WTC11 (cell line): ENCODE results near the gene CACNA1C.

ENCODE experiments used
- GRHL2 ChIP-seq: fragments of 250-450 bp; sonication (Bioruptor Pico); IDR thresholded peaks from 2 replicates; pipeline ENCODE4 v1.8.0; 2022; ENCODE audit warnings: mild to moderate bottlenecking, moderate library complexity; ENCODE audit not compliant: insufficient replicate concordance, severe bottlenecking
- NFYB ChIP-seq: sonication (generic); formaldehyde crosslinking; conservative IDR thresholded peaks from 2 replicates; pipeline ENCODE4 v1.8.0; 2022; ENCODE audit warnings: low read depth, missing genetic modification reagents
- RELA ChIP-seq: sonication (generic); formaldehyde crosslinking; IDR thresholded peaks from 2 replicates; pipeline ENCODE4 v1.8.1; 2022; ENCODE audit warnings: missing genetic modification reagents, mild to moderate bottlenecking, borderline replicate concordance
- ZNF263 ChIP-seq: sonication (generic); formaldehyde crosslinking; IDR thresholded peaks from 2 replicates; pipeline ENCODE4 v1.8.1; 2022; ENCODE audit warnings: low read depth, mild to moderate bottlenecking, moderate library complexity, missing genetic modification reagents
- TF ChIP-seq, protein P1 (sequence below): fragments of 200-600 bp; IDR thresholded peaks from 2 replicates; pipeline ENCODE4 v1.8.0; 2022; ENCODE audit warnings: antibody characterized with exemption
- TF ChIP-seq, protein P2 (sequence below): sonication (generic); formaldehyde crosslinking; IDR thresholded peaks from 2 replicates; pipeline ENCODE4 v1.8.1; 2022; ENCODE audit warnings: low read depth, missing genetic modification reagents, borderline replicate concordance
- TF ChIP-seq, protein P3 (sequence below): fragments of 250-450 bp; sonication (Bioruptor Pico); IDR thresholded peaks from 2 replicates; pipeline ENCODE4 v1.9.0; 2021; ENCODE audit warnings: mild to moderate bottlenecking

DNA sequence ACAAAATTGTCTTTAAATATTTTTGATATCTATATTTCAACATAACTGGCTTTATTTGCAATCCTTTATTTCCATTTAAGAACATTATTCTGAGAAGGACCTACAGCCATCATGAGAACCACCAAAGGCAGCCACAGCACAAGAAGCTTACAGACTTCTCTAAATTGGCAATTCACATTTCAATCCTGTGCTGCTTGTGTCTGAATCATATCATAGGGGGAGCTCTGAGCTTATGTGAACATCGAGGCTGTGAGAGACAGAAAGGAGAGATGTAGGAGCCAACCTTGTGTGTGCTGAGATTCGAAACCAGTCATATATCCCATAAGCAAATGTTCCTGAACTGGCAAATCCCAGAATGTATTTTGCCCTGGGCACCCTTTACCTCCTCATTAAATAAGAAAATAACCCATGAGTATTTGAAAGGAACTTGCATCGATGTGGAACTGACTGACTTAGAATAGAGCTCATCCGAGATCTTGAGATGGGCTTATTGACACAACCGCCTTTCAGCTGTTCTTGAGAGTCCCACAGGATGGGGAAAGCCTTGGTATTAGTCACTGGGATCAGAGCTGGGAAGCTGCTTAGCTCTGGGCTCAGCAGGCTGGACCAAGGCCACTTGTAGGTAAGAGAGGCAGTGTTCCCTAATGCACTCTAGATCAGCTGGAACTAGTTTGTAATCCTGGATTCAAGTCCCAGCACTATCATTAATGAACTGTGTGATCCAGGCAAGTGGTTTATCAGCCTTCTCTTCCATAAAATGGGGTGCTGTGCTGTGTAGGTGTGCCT is 329.8 kb downstream of the CACNA1C start:
- TF ChIP-seq NFYB (CRISPR knock-in tag), result no peak
- TF ChIP-seq, protein P1, sequence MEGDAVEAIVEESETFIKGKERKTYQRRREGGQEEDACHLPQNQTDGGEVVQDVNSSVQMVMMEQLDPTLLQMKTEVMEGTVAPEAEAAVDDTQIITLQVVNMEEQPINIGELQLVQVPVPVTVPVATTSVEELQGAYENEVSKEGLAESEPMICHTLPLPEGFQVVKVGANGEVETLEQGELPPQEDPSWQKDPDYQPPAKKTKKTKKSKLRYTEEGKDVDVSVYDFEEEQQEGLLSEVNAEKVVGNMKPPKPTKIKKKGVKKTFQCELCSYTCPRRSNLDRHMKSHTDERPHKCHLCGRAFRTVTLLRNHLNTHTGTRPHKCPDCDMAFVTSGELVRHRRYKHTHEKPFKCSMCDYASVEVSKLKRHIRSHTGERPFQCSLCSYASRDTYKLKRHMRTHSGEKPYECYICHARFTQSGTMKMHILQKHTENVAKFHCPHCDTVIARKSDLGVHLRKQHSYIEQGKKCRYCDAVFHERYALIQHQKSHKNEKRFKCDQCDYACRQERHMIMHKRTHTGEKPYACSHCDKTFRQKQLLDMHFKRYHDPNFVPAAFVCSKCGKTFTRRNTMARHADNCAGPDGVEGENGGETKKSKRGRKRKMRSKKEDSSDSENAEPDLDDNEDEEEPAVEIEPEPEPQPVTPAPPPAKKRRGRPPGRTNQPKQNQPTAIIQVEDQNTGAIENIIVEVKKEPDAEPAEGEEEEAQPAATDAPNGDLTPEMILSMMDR, result no peak
- no peak for TF ChIP-seq GRHL2 (CRISPR knock-in tag)
- TF ChIP-seq, protein P2, sequence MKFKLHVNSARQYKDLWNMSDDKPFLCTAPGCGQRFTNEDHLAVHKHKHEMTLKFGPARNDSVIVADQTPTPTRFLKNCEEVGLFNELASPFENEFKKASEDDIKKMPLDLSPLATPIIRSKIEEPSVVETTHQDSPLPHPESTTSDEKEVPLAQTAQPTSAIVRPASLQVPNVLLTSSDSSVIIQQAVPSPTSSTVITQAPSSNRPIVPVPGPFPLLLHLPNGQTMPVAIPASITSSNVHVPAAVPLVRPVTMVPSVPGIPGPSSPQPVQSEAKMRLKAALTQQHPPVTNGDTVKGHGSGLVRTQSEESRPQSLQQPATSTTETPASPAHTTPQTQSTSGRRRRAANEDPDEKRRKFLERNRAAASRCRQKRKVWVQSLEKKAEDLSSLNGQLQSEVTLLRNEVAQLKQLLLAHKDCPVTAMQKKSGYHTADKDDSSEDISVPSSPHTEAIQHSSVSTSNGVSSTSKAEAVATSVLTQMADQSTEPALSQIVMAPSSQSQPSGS (CRISPR knock-in tag), result no peak
- no peak for TF ChIP-seq ZNF263 (CRISPR knock-in tag)
- TF ChIP-seq RELA (CRISPR knock-in tag), result no peak
- TF ChIP-seq, protein P3, sequence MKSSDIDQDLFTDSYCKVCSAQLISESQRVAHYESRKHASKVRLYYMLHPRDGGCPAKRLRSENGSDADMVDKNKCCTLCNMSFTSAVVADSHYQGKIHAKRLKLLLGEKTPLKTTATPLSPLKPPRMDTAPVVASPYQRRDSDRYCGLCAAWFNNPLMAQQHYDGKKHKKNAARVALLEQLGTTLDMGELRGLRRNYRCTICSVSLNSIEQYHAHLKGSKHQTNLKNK (CRISPR knock-in tag), result no peak
